ENCODE data around the gene IGFBP7.

IGFBP7 gene

DNA sequence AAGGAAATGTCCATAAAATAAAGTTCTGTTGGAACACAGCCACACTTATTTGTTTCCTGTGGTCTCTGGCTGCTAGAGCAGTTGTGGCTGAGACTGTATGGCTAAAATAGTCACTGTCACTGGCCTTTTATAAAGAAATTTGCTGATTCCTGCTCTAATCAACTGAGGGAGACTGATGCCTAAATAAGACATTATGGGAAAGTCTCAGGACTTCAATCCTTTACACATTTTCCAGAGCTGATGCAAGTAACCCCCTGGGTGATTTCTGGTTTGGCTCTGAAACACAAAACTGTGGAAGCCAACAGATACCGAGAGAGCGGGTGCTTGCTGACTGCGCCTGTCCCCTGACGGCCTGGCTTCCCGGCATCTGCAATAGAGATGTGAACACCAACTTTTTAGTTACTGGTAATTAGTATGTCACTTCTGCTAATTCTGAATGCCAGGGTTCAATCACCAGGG is 67.4 kb downstream of the IGFBP7 start:
- 98 to 100% methylated on average over 5 of the region's 5 CpGs for WGBS, 2 experiments (ENCODE audit: insufficient coverage in 2 of 2)
- peaks cover 49% of the 10 kb centered on the region for H3K4me1 ChIP-seq (ENCODE audit: control insufficient read depth, insufficient read depth, low read length, poor library complexity, severe bottlenecking)
- H3K9me3 ChIP-seq (ENCODE audit: control insufficient read depth, low read length) = peaks cover 7% of the 10 kb centered on the region
- H3K27ac ChIP-seq (ENCODE audit: low read depth, low read length, severe bottlenecking) = no peak overlapping the region
- no peak overlapping the region for H3K4me3 ChIP-seq (ENCODE audit: extremely low read depth, insufficient read depth, low read length, poor library complexity, severe bottlenecking)
- H3K36me3 ChIP-seq (ENCODE audit: control insufficient read depth, insufficient read depth, low read length) = peaks cover 11% of the 10 kb centered on the region

DNA sequence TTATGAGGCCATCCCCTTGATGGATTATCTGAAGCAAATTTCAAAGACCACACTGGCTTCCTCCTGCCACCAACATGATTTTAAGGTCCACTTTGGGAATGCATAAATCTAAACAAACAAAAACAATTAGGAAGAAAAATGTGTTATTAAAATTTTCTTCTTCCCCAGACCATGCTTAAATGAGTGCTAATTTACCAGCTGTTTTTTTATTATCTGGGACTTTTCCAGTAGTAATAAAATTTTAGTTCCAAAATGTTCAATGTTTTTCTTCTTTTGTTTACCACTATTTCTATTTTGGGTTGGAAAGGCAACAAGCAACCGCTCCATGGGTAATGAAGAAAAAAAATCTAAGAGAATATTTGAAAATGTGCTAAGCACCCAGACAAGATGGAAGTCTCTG is 69.2 kb downstream of the IGFBP7 start:
- H3K4me1 ChIP-seq (ENCODE audit: control insufficient read depth, insufficient read depth, low read length, poor library complexity, severe bottlenecking) = peaks cover 49% of the 10 kb centered on the region
- H3K9me3 ChIP-seq (ENCODE audit: control insufficient read depth, low read length) = peaks cover 2% of the 10 kb centered on the region
- H3K27ac ChIP-seq (ENCODE audit: low read depth, low read length, severe bottlenecking) = no peak overlapping the region
- 100% methylated on average over 1 of the region's 1 CpG; no CpG with 5 or more reads in 1 of the 2 experiments for WGBS, 2 experiments (ENCODE audit: insufficient coverage in 2 of 2)
- H3K36me3 ChIP-seq (ENCODE audit: control insufficient read depth, insufficient read depth, low read length) = peaks cover 15% of the 10 kb centered on the region
- H3K4me3 ChIP-seq (ENCODE audit: extremely low read depth, insufficient read depth, low read length, poor library complexity, severe bottlenecking) = no peak overlapping the region

DNA sequence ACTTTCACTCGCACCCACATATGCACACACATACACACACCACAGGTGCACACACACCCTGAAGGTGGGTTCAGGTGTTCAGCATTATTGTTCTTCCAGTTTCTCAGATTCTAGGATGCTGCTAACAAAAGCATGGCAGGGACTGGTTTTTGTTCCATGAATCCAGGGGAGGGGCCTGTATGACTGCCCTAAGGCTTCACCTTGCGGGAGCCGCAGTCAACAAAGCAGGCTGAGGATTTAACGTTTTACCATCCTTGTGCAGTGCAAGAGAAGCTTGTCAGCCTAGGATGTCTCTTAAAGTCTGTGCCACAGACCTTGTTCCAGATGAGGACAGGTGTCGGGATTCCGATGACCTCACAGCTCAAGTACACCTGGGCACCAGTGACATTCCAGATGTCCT is 69.7 kb downstream of the IGFBP7 start:
- Histone ChIP-seq H3K4me3 (ENCODE audit: extremely low read depth, insufficient read depth, low read length, poor library complexity, severe bottlenecking) (no peak overlapping the region), H3K9me3 (ENCODE audit: control insufficient read depth, low read length) (no peaks in the 10 kb centered on the region), H3K36me3 (ENCODE audit: control insufficient read depth, insufficient read depth, low read length) (peaks cover 17% of the 10 kb centered on the region), H3K27ac (ENCODE audit: low read depth, low read length, severe bottlenecking) (no peak overlapping the region), H3K4me1 (ENCODE audit: control insufficient read depth, insufficient read depth, low read length, poor library complexity, severe bottlenecking) (peaks cover 48% of the 10 kb centered on the region)
- 77 to 79% methylated on average over 6 of the region's 6 CpGs for WGBS, 2 experiments (ENCODE audit: insufficient coverage in 2 of 2)

DNA sequence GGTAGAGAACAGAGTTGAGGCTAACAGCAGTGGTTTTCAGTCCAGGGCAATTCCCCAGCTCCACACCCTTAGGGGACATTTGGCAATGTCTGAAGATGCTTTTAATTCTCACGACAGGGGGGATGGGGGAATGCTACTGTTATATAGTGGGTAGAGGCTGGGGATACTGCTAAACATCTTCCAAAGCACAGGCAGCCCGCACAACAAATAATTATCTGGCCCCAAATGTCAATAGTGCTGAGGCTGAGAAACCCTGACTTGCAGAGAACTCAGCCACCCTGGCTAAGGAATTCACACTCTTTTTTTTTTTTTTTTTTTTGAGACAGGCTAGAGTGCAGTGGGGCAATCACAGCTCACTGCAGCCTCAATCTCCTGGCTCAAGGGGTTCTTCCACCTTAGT is 70.8 kb downstream of the IGFBP7 start:
- H3K36me3 ChIP-seq (ENCODE audit: control insufficient read depth, insufficient read depth, low read length) = peaks cover 20% of the 10 kb centered on the region
- H3K4me1 ChIP-seq (ENCODE audit: control insufficient read depth, insufficient read depth, low read length, poor library complexity, severe bottlenecking) = peaks cover 40% of the 10 kb centered on the region
- WGBS, 2 experiments (ENCODE audit: insufficient coverage in 2 of 2) = no CpG with 5 or more reads among the region's 2 CpGs
- no peaks in the 10 kb centered on the region for H3K9me3 ChIP-seq (ENCODE audit: control insufficient read depth, low read length)
- H3K4me3 ChIP-seq (ENCODE audit: extremely low read depth, insufficient read depth, low read length, poor library complexity, severe bottlenecking) = no peak overlapping the region
- no peak overlapping the region for H3K27ac ChIP-seq (ENCODE audit: low read depth, low read length, severe bottlenecking)

DNA sequence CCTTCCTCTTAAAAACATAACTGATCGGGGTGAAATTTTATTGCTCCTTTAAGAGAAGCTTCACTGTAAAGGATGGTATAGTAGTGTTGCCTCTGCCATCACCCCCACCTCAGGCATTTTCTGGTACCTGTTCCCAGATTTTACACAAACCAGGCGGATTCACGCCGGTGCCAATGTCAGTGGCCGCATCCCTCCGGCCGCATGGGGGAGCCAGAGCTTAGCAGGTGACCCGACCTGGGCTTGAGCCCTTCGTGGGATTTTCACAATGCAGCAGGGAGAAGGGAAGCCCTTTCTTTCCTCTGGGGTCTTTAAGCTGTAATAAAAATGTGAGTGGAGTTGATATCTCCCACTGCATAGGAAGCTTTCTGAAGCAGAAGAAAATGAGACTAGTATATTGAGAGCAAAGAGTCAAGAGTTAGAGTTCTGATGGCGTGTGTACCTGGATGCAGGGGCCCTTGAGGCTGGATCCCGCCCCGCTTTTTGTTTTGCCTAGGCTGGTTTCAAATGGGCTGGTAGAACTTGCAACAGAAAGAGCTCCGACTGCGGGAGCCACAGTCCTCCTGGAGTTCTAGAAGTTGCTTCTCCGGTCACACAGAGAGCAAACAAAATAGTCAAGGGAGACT is 72.1 kb downstream of the IGFBP7 start:
- Histone ChIP-seq H3K9me3 (ENCODE audit: control insufficient read depth, low read length) (no peaks in the 10 kb centered on the region), H3K27ac (ENCODE audit: low read depth, low read length, severe bottlenecking) (no peak overlapping the region), H3K4me1 (ENCODE audit: control insufficient read depth, insufficient read depth, low read length, poor library complexity, severe bottlenecking) (peaks cover 28% of the 10 kb centered on the region), H3K4me3 (ENCODE audit: extremely low read depth, insufficient read depth, low read length, poor library complexity, severe bottlenecking) (no peak overlapping the region), H3K36me3 (ENCODE audit: control insufficient read depth, insufficient read depth, low read length) (peaks cover 28% of the 10 kb centered on the region)
- 31 to 32% methylated on average over 10 to 12 of the region's 15 CpGs for WGBS, 2 experiments (ENCODE audit: insufficient coverage in 2 of 2)

DNA sequence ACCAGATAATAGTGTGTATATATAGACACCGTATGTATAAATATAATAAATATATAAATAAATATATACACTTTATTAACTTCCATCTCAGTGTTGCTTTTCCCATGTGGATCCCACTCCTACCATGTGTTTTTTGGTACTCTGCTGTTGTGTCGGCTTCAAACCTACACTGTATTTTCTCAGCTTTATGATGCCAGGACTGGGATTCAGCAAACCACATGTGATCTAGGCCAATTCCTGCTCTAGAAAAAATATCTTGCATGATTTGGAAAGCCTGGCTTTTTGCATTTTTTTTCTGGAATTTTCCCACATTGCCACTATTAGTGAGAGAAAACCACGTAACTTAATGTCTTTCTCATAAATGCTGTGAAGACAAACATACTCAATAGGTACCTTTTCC is 75.7 kb downstream of the IGFBP7 start:
- 89 to 100% methylated on average over 1 to 2 of the region's 3 CpGs for WGBS, 2 experiments (ENCODE audit: insufficient coverage in 2 of 2)
- Histone ChIP-seq H3K36me3 (ENCODE audit: control insufficient read depth, insufficient read depth, low read length) (peaks cover 57% of the 10 kb centered on the region), H3K9me3 (ENCODE audit: control insufficient read depth, low read length) (no peaks in the 10 kb centered on the region), H3K27ac (ENCODE audit: low read depth, low read length, severe bottlenecking) (no peak overlapping the region), H3K4me1 (ENCODE audit: control insufficient read depth, insufficient read depth, low read length, poor library complexity, severe bottlenecking) (peaks cover 13% of the 10 kb centered on the region), H3K4me3 (ENCODE audit: extremely low read depth, insufficient read depth, low read length, poor library complexity, severe bottlenecking) (no peak overlapping the region)

DNA sequence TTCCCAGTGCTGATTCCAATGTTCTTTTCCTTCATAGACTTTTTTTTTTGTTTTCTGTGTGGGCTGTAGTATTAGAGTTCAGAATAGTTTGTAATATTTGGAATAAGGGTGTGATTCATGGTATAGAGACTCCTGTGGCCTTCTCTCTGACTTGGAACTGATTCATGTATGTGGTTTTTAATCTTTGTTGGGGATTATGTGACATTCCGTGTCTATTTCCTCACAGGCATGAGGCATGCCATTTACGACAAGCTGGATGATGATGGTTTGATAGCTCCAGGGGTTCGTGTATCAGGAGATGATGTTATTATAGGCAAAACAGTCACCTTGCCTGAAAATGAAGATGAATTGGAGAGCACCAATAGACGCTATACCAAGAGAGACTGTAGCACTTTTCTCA is 87.1 kb downstream of the IGFBP7 start:
- H3K9me3 ChIP-seq (ENCODE audit: control insufficient read depth, low read length) = no peaks in the 10 kb centered on the region
- peaks cover 11% of the 10 kb centered on the region for H3K4me1 ChIP-seq (ENCODE audit: control insufficient read depth, insufficient read depth, low read length, poor library complexity, severe bottlenecking)
- WGBS, 2 experiments (ENCODE audit: insufficient coverage in 2 of 2) = 93 to 94% methylated on average over 3 to 4 of the region's 4 CpGs
- peaks cover 92% of the 10 kb centered on the region for H3K36me3 ChIP-seq (ENCODE audit: control insufficient read depth, insufficient read depth, low read length)
- no peak overlapping the region for H3K4me3 ChIP-seq (ENCODE audit: extremely low read depth, insufficient read depth, low read length, poor library complexity, severe bottlenecking)
- no peak overlapping the region for H3K27ac ChIP-seq (ENCODE audit: low read depth, low read length, severe bottlenecking)

DNA sequence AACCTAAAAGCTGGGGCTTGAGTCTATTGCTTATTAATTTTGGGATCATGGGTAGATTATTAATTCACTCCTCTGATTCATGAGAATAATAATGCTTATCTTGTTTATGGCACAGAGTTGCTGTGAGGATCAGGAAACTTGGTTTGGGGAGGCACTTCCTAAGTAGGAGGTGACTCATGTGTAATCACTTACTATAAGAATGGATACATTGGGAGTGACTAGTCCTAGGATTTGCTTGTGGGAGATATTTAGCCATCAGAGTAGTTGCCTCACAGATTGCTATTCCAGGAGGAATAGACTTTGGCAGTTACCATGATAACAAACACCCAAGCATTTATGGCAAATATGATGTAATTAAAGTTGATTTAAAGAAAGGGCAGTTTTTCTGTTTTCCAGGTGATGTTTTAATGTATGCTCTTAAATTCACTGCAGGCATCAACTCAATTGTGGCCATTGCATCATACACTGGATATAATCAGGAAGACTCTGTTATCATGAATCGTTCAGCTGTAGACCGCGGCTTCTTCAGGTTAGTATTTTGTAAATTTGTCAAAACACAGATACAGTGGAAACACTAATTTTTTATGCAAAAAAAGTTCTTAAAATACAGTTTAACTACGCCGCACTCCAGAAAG is 89.6 kb downstream of the IGFBP7 start:
- H3K27ac ChIP-seq (ENCODE audit: low read depth, low read length, severe bottlenecking) = peak overlapping the region; percentile 63
- peaks cover 11% of the 10 kb centered on the region for H3K4me1 ChIP-seq (ENCODE audit: control insufficient read depth, insufficient read depth, low read length, poor library complexity, severe bottlenecking)
- 80% methylated on average over 1 of the region's 5 CpGs; no CpG with 5 or more reads in 1 of the 2 experiments for WGBS, 2 experiments (ENCODE audit: insufficient coverage in 2 of 2)
- no peak overlapping the region for H3K4me3 ChIP-seq (ENCODE audit: extremely low read depth, insufficient read depth, low read length, poor library complexity, severe bottlenecking)
- peaks cover 90% of the 10 kb centered on the region for H3K36me3 ChIP-seq (ENCODE audit: control insufficient read depth, insufficient read depth, low read length)
- H3K9me3 ChIP-seq (ENCODE audit: control insufficient read depth, low read length) = no peaks in the 10 kb centered on the region

DNA sequence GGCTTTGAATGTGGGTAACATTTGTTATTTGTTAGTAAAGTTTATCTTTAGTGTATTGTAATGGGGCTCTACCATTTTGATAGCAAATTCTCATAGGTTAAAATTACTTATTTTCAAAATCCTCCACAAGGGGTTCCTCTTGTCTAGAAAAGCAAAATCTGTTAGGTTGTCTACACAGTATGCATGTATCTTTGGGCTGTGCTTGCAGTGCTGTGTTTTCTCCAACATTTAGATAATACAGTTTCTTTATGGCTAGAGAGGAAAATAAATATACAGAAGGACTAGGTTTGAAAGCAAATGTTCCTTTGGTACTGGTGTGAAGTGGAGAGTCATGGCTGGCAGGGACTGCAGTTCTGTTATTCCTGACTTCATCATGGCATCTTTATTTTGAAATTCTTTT is 91.2 kb downstream of the IGFBP7 start:
- Histone ChIP-seq H3K9me3 (ENCODE audit: control insufficient read depth, low read length) (no peaks in the 10 kb centered on the region), H3K27ac (ENCODE audit: low read depth, low read length, severe bottlenecking) (no peak overlapping the region), H3K4me3 (ENCODE audit: extremely low read depth, insufficient read depth, low read length, poor library complexity, severe bottlenecking) (no peak overlapping the region), H3K4me1 (ENCODE audit: control insufficient read depth, insufficient read depth, low read length, poor library complexity, severe bottlenecking) (peaks cover 11% of the 10 kb centered on the region), H3K36me3 (ENCODE audit: control insufficient read depth, insufficient read depth, low read length) (peaks cover 87% of the 10 kb centered on the region)

DNA sequence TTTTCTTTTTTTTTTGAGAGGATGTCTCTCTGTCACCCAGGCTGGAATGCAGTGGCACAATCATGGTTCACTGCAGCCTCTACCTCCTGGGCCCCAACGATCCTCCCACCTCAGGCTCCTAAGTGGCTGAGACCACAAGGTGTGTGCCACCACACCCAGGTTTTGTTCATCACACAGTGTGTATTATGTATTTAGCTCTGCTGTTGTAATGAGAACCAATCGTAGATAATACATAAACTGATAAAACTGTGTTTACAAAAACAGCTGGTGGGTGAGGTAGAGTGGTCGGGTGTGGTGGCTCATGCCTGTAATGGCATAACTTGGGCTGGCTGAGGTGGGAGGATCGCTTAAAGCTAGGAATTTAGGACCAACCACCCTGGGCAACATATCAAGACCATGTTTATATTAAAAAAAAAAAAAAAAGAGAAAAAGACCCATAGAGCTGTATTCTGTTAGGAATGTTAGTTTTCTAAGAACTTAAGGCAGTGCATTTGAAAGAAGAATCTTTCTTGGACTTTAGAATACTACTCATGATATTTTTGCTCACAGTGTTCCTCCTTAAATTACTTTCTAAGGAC is 96.6 kb downstream of the IGFBP7 start:
- H3K9me3 ChIP-seq (ENCODE audit: control insufficient read depth, low read length) = no peaks in the 10 kb centered on the region
- no peak overlapping the region for H3K4me3 ChIP-seq (ENCODE audit: extremely low read depth, insufficient read depth, low read length, poor library complexity, severe bottlenecking)
- peaks cover 88% of the 10 kb centered on the region for H3K36me3 ChIP-seq (ENCODE audit: control insufficient read depth, insufficient read depth, low read length)
- no peak overlapping the region for H3K27ac ChIP-seq (ENCODE audit: low read depth, low read length, severe bottlenecking)
- 71% methylated on average over 1 of the region's 4 CpGs; no CpG with 5 or more reads in 1 of the 2 experiments for WGBS, 2 experiments (ENCODE audit: insufficient coverage in 2 of 2)
- no peaks in the 10 kb centered on the region for H3K4me1 ChIP-seq (ENCODE audit: control insufficient read depth, insufficient read depth, low read length, poor library complexity, severe bottlenecking)

DNA sequence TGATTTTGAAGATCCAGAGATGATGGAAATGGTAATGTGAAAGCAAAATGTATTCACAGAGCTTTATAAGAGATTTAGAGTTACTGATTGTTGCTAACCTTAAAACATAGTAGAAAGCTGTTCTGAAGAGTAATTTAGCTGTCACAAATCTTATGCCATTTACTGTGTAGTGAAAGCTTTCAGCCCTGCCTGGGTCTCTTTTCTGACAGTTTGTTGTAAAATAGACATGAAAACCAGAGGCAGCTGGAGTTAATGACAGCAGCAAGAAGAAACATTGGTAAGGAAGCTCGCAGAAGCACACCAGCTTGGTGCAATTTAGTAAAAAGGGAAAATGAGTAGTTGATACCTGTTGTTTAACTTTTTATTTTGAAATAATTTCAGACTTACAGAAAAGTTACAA is 110.4 kb downstream of the IGFBP7 start:
- Histone ChIP-seq H3K4me1 (ENCODE audit: control insufficient read depth, insufficient read depth, low read length, poor library complexity, severe bottlenecking) (no peaks in the 10 kb centered on the region), H3K36me3 (ENCODE audit: control insufficient read depth, insufficient read depth, low read length) (peaks cover 87% of the 10 kb centered on the region), H3K4me3 (ENCODE audit: extremely low read depth, insufficient read depth, low read length, poor library complexity, severe bottlenecking) (no peak overlapping the region), H3K27ac (ENCODE audit: low read depth, low read length, severe bottlenecking) (no peak overlapping the region), H3K9me3 (ENCODE audit: control insufficient read depth, low read length) (no peaks in the 10 kb centered on the region)
- 100% methylated on average over 1 of the region's 1 CpG; no CpG with 5 or more reads in 1 of the 2 experiments for WGBS, 2 experiments (ENCODE audit: insufficient coverage in 2 of 2)
